ENCODE measurements around the gene HOMER3.
"Not testable (repeated sequence)": the region's sequence is repeated elsewhere in the genome, so short reads cannot be mapped to it uniquely, and the experiment has no call there.

The HOMER3 gene

DNA sequence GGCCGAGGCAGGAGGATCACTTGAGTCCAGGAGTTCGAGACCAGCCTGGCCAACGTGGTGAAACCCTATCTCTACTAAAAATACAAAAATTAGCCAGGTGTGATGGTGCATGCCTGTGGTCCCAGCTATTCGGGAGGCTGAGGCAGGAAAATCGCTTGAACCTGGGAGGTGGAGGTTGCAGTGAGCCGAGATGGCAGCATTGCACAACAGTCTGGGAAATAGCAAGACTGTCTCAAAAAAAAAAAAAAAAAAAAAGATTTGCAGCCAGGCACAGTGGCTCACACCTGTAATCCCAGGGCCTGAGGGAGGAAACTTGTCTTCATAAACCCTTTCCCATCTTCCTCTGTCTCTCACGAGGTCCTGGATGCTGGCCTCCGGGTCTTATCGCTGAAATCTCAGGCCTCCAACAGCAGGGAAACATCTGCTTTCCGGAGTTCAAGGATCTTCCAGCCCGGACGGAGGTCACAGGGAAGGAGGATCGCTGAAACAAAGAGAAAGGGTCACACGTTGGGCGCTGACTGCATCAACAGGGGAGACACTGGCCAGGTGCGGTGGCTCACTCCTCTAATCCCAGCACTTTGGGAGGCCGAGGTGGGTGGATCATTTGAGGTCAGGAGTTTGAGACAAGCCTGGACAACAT lies 11.5 kb upstream of the HOMER3 start:
- not testable (repeated sequence) for DNase-seq (ENCODE audit: low spot score)

DNA sequence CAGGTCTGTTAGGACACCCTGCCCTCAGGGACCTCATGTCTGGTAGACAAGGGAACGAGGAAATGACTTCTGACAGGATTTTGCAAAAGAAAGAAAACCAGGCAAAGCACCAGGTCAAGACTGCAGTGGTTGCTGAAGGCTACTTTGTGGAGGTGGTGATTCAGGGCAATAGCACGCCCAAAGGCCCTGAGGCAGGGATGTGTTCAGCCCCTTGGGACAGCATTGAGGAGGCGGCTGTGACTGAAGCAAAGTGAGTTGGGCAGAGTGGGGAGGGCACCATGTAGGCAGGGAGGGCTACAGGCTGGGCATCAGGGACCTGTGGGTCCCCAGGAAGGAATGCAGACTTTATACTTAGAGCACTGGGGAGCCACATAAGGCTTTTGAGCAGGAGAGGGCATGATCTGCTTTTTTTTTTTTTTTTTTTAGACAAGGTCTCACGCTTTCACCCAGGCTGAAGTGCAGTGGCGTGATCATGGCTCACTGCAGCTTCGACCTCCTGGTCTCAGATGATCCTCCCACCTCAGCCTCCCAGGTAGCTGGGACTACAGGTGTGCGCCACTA lies 10.8 kb upstream of the HOMER3 start:
- peak; percentile 33 for DNase-seq (ENCODE audit: low spot score)

DNA sequence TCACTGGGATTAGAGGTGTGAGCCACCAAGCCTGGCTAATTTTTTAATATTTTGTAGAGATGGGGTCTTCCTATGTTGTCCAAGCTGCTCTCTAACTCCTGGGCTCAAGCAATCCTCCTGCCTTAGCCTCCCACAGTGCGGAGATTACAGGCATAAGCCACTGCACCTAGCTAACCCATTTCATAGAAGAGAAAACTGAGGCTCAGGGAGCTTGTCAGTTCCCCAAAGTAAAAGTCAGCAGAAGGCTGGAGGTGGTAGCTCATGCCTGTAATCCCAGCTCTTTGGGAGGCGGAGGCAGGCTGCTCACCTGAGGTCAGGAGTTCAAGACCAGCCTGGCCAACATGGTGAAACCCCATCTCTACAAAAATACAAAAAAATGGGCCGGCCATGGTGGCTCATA lies 8.8 kb upstream of the HOMER3 start:
- no peak for DNase-seq (ENCODE audit: low spot score)

DNA sequence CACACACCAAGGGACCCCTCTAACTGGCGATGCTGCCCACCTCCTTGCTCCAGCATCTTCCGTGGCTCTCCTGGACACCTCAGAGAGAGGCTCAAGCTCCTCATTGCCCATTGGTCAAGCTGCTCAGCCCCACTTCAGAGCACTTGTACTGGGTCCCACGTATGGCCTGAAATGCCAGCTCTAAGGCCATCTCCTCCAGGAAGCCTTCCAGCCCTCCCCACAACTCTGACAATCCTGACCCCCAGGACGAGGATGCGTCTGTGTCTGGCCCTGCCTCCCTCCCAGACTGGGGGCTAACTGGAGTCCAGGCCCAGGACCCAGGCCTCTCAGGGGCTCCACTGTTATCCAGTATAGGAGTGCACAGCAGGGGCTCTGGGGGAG lies 7.9 kb upstream of the HOMER3 start:
- DNase-seq (ENCODE audit: low spot score) = no peak

DNA sequence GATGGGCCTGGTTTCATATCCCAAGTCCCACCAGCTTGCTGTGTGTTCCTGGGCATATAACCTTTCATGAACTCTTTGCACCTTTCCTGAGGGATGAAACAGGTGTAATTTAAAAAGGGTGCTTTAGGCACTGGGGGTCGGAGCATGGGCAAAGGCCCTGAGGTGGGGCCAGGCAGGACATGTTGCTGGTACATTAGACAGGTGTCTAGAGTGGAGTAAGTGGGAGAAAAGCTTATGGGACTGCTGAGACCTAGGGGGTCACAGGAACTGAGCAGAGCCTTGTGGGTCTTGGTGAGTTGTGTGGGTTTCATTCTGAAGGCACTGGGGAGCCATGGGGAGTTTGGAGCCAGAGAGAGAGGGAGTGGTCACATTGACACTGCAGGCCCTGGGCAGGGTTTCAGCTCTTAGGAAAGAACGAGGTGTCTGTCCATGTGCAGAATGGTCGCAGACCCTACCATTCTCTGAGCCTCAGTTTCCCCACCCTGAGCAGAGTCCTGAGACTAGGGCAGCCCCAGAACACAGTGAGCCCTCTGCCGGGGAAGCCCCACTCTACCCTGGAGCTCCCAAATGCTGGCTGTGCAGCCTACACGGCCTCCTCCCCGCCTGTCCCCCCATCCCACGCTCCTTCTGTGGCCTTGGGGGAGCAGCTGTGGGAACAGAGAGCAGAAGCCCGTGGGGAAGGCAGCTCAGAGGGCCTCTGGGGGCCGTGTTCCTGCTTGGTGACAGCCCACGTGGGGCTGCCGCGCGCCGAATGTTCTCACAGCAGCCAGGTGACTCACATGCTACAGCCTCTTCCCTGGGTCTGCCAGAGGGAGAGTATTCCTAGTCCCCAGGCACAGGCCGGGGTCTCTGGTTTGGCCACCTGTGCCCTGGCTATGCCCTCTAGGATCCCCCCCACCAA lies 7.3 kb upstream of the HOMER3 start:
- DNase-seq (ENCODE audit: low spot score) = no peak

DNA sequence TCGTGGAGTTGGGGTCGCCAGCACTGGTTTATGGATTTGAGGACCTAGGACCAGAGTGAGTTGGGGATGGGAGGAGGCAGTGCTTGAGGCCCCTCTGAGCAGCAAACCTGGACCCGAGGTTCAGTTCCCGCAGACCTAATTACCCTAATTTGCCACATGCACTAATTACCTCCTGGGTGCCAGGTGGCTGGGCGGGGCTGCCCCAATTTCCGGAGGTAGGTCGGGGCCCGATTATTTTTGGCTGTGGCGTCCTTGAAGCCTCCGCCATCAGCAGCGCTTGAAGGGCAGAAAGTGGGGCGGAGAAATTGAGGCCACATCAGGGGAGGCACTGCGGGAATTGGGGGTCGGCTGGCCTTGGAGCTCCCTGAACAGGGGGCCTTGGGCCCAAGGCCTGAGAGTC lies 5.9 kb upstream of the HOMER3 start:
- DNase-seq (ENCODE audit: low spot score) = no peak

DNA sequence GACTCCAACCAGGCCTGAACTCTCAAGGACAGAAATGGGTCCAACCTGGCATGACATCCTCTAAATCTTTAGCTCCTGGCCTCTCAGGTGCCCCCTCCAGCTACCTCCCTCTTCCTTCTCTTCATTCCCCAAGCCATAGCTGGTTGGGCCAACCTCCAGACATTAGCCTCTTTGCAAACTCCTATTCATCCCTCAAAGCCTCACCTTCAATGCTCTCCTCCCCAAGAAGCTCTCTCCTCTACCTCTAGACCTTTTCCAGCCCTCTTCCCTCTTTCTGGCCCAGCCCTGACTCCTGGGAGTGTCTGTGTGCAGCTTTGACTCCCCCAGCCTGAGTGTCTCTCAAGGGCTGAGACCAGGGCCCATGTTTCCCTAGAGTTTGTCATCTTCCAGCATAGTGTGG lies 5.3 kb upstream of the HOMER3 start:
- DNase-seq (ENCODE audit: low spot score) = no peak

DNA sequence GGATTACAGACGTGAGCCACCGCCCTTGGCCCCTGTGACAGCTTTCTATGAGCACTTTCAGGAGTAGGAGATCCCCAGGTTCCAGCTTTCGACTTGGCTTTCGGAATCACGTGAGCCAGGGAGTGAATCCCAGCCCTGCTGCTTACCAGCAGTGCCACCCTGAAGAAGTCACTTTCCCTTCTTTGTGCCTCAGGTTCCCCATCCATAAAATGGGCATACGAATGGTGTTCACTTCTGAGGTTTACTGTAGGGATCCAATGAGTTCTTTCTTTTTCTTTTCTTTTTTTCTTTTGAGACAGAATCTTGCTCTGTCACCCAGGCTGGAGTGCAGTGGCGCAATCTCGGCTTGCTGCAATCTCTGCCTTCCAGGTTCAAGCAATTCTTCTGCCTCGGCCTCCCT lies 4.3 kb upstream of the HOMER3 start:
- DNase-seq (ENCODE audit: low spot score) = no peak

DNA sequence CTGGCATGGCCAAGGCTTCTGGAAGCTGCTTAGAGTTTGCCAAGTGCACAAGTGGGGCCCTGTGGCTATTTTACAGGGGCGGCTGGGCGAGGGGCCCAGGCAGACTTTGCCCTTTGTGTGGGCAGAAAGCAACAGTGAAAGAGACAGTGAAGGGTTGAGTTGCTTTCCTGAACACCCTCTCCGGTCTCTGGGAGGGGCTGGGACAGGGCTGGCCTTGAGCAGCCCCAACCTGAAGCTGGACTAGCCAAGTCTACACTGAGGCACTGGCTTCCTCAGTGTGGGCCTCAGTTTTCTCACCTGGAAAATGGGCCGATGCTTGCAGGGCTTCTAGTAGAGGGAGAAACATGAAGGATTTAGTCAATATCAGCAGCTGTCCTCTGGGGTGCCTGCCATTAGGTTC lies 2.4 kb upstream of the HOMER3 start:
- DNase-seq (ENCODE audit: low spot score) = no peak

DNA sequence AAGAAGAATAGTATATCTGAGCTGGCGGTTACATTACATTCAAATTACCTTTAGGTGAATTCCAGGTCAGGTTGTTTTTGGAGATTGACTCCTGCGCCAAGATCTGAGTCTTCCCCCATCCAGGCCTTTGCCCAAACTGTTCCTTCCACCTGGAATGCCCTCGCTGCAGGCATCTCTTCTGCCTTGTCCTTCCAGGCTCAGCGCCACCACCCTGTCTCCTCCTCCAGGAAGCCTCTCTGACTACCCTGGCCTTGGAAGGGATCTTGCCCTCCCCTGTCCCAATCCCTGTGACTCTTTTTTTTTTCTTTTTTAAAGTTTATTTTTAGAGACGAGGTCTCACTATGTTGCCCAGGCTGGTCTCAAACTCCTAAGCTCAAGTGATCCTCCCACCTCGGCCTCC lies 1.7 kb upstream of the HOMER3 start:
- no peak for DNase-seq (ENCODE audit: low spot score)

DNA sequence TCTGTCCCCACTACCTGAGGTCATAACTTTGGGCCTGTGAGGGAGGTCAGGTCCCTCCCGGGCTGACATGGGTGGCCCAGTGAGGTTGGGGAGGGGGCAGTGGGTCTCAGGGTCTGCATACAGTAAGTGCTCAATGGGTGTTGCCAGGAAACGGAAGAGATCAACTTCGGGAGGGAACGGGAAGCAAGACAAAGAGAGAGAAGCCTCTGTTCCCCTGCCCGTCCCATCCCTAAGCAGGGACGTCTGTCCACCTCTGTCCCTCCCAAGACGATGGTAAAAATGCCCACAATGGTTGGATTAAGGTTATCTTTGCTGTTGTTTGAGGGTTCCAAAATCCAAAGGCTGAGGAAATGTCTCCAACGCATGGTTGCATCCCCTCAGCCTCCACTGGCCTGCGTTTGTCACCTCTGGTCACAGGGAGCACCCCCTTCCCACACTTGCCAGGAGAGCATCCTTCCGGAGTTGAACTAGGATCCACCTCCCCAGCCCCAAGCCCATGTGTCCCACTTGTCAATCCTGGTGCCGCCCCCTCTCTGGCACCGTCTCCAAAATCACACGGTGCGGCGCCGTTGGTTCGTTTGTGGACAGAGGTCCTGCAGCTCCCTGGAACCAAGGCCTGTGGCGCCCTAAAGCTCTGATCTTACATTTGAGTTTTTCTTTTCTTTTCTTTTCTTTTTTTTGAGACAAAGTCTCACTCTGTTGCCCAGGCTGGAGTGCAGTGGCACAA lies 774 bp upstream of the HOMER3 start:
- no peak for DNase-seq (ENCODE audit: low spot score)

DNA sequence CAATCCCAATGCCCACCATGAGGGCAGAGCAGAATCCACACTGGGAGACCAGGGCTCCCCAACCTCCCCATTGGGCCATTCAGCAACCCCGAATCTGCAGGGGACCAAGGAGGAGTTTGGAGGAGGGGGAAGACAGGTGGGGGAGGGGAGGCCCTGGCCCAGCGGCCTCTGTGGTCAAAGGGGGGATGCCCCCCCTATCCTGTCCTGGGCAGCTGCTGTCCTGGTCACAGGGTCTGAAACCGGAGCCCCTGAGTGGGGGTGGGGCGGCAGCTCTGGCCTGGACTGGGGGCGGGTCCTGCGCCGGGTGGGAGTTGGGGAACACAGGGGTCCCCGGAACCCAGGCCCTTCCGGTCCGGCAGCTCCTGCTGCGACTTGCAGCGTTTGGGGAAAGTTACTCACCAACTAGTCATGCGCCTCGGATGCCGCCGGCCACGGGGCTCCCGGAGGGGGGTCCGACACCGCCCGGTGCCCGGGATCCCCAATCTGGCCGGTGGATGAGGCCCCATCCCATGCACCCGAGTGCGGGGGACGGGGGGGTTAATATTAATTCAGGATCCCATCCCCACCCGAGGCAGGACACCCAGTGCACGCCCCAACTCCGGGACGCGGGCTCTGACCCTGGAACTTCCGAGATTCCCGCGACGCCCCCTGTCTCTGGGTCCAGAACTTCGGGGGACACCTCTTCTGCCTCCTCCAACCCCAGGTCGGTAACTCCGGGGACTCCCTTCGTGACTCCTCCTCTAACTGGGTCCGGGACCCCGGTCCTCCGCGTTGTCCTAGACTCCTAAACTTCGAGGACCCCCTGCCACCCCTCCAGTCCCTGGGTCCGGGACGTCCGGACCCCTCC lies 872 bp downstream of the HOMER3 start:
- DNase-seq (ENCODE audit: low spot score) = no peak

DNA sequence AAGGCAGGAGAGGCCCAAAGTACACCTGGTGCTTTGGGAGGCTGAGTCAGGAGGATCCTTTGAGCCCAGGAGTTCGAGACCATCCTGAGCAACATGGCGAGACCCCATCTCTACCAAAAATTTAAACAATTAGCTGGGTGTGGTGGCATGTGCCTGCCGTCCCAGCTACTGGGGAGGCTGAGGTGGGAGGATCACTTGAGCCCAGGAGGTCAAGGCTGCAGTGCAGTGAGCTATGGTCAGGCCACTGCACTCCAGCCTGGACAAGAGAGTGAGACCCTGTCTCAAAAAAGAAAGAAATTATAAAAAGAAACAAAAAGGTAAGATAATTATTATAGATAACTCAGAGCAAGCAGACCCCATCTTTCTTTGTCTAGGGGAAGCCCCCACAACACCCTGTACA lies 1.9 kb downstream of the HOMER3 start:
- DNase-seq (ENCODE audit: low spot score) = no peak

DNA sequence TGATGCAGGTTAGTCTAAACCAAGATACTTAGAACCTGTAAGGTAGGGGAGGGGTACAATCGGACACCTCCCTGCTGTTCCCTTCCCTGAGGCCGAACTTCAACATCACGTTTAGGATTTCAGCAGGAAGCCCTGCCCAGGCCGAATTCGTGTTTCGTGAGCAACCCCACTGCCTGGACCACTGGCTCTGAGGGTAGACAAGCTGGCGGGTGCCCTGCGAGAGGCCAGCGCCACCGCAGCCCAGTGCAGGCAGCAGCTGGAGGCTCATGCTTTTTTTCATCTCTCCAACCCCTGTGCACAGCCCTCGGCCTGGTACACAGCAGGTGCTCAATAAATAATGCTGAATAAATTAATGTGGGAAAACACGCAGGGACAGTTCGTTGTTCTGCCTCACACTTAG lies 7.7 kb downstream of the HOMER3 start:
- DNase-seq (ENCODE audit: low spot score) = no peak

DNA sequence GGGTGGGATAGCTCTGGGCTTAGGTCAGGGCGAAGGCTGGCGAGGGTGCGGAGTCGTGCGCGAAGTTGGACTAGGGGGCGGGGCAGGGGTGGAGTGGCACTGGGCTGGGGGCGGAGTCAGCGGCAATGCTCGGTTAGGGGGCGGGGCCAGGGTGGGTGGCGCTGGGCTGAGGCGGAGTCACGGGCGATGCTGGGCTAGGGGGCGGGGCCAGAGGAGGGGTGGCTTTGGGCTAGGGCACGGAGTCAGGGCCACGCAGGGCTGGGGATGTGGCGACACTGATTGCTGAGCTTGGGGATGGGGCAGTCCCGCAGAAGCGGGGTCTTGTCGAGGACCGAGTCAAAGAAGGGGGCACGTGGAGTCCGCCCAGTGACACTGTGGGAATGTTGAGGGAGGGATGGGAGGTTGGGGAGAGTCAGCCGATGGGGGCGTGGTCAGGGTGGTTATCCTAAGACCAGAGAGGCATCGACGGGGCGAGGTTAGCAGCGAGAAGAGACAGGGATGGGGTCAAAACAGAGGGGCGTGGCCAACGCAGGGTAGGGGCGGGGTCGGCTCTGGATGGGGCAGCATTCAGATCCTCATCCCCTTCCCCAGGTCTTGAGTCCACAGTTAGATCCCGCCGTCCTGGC lies 8.7 kb downstream of the HOMER3 start:
- peak; percentile 88 for DNase-seq (ENCODE audit: low spot score)

DNA sequence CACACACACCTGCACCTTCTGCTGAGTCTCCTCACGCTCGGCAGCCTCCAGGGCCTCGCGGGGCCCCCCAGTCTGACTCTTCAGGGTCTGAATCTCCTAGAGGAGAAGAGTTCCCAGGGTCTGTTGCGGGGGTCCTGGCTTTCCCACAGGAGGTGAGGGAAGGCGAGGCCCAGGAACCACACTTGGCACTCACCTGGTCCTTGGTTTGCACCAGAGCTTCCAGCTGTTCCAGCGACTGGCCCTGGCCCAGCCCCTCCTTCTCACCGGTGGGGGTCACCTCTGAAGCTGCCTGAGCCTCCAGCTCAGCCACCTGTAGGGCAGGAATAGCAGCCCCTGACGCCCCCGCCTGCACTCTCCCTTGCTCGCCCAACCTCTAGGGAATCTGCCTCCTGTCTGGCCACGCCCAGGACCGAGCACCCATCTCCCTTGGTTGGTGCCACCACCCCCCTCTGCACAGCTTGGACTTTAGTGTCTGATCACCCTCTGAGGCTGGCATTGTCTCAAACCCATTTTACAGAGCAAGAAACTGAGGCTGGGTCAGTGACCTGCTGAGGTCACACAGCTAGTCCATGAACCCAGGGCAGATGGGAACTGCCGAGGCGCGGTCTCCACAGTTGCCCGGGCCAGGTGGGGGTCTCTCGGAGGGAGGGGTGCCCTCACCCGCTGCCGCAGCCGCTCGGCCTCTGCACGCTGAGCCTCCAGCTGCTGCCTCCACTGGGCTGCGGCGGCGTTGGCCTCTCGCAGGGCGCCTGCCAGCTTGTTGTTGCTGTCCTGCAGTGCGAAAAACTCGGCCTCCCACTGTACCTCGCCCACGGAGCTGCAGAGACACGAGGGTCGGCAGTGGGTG lies 9.5 kb downstream of the HOMER3 start:
- DNase-seq (ENCODE audit: low spot score) = no peak

DNA sequence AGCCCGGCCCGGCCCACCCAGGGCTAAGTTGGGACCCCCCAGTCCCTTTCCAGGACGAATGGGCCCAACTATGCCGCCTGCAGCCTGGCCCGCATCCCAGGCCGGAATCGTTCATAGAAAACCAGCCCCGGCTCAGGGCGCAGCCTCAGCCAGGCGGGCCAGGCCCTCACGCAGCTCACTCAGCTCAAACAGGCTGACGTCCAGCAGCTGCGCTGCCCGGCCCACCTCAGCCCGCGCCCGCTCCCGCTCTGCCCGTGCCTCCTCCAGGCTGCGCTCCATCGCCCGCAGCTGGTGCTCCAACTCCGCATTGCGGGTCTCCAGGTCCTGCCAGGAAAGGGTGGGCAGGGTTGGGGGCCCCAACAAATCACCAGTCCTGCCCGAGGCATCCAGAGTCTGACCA lies 11.7 kb downstream of the HOMER3 start:
- DNase-seq (ENCODE audit: low spot score) = no peak

DNA sequence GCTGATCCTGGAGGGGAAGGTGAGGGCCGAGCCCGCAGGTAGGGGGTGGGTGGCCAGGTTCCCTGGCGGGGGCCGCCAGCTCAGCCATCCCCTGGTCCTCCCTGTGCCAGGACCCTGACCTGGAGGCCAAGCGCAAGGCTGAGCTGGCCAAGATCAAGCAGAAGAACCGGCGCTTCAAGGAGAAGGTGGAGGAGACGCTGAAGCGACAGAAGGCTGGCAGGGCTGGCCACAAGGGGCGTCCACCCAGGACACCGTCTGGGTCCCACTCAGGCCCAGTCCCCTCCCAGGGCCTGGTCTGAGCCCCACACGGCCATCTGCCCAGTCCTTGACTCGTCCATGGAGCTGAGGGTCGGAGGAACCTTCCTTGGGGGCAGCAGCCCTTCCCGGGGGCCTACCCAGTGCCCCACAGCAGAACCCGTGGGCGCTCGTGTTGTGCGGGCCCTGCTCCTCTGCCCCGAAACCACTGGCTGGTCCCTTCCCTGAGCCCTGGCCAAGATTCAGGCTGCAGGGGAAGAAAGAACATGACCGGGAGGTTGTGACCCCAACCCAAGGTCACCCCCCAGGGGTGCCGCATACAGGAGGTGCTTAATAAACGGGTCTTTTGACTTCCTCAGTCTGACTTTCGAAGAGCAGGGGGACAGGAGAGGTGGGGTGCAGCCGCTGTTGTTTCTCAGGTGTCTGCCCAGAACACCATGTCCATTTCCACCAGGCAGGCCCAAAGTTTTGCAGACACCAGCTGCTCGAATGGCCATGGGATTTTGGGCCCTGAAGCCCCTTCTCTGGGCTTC lies 12.8 kb downstream of the HOMER3 start:
- no peak for DNase-seq (ENCODE audit: low spot score)

DNA sequence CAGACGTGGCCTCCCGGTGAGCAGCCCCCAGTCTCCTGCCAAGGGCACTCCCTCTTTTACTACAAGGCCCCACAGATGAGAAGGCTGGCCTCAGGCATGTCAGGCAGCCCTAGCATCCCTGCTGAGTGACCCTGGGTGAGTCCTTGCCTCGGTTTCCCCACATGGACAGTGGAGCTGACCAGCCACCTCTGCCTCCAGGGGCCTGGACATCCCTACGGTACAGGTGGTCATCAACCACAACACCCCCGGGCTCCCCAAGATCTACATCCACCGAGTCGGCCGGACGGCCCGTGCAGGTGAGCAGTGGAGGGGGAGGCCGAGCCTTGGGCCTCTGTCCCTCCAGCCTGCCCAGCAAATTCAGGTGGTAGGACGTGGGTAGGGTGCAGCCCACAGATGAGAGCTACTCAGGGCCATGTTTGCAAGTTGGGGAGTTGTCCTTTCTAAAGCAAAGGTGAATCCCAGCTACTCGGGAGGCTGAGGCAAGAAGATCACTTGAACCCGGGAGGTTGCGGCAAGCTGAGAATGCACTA lies 16.3 kb downstream of the HOMER3 start:
- no peak for DNase-seq (ENCODE audit: low spot score)
